ENCODE measurements around the gene SLC25A34. TPM values are rescaled to one million over a fixed set of nuclear protein-coding genes. Genes with fewer than 3 reads are reported as not detected.

The SLC25A34 gene
- polyA plus RNA-seq, 3 donors, result 0.08 to 2.7 (median 0.61) TPM

GRCh38 chr1:15788624-15789301, 52.7 kb downstream of the SLC25A34 start:
- H3K27ac Mint-ChIP-seq, result peak overlapping the region in 6 of 7 donors; percentile 30 to 85 (median 58)
- intact Hi-C loops (cut with micrococcal nuclease), result no loop called here
- H3K27me3 Mint-ChIP-seq (ENCODE audit: low read depth in 3 of 3), result peaks cover 1 to 14% (median 2%) of the 10 kb centered on the region in 3 donors
- Histone ChIP-seq H3K27me3 (ENCODE audit: control insufficient read depth in 2 of 2, insufficient read depth in 2 of 2, low read length in 2 of 2) (no peaks in the 10 kb centered on the region), H4K20me1 (ENCODE audit: insufficient read depth, low read length) (no peaks in the 10 kb centered on the region), H3K36me3 (replicated peaks in 1 of 2; ENCODE audit: control insufficient read depth in 1 of 2, insufficient read depth in 2 of 2, low read length in 2 of 2) (no peaks in the 10 kb centered on the region), H3K27ac (ENCODE audit: low read depth in 1 of 2, low read length in 2 of 2) (no peak overlapping the region), H2AFZ (ENCODE audit: insufficient read depth, low read depth, low read length, poor library complexity, severe bottlenecking) (peak overlapping the region; percentile 72), H3K79me2 (ENCODE audit: insufficient read depth, low read length) (no peaks in the 10 kb centered on the region), H3K9me3 (replicated peaks in 1 of 2; ENCODE audit: control insufficient read depth in 1 of 2, insufficient read depth in 1 of 2, low read length in 2 of 2) (no peaks in the 10 kb centered on the region), H3K4me2 (replicated peaks; ENCODE audit: extremely low read depth, low read length, poor library complexity, severe bottlenecking) (peak overlapping the region; percentile 49), H3K4me3 (replicated peaks in 1 of 3; ENCODE audit: low read depth in 2 of 3, low read length in 3 of 3) (peak overlapping the region in 1 of 3 experiments; percentile 19), H3K9ac (ENCODE audit: insufficient read depth, low read length, poor library complexity, severe bottlenecking) (no peak overlapping the region), H3K4me1 (ENCODE audit: control insufficient read depth in 1 of 2, insufficient read depth in 2 of 2, low read length in 2 of 2) (peaks cover 0 to 4% of the 10 kb centered on the region in 2 donors)
- peak; percentile 61 to 86 (median 67) for DNase-seq
- H3K9me3 Mint-ChIP-seq, result no peaks in the 10 kb centered on the region
- H3K36me3 Mint-ChIP-seq, result no peaks in the 10 kb centered on the region
- 48% methylated on average over 7 of the region's 13 CpGs for WGBS (ENCODE audit: insufficient coverage)
- H3K4me3 Mint-ChIP-seq, result peak overlapping the region; percentile 22 to 84
- no peak for TF ChIP-seq CTCF (IDR thresholded peaks at IDR 0.05)
- H3K4me1 Mint-ChIP-seq, result peaks cover 6% of the 10 kb centered on the region

Other genes starting within 250 kb of the SLC25A34 start
- 10 to 100 TPM; 15.1 to 21.5 (median 21.0) TPM for gene CASP9, start 212.0 kb upstream of the SLC25A34 start, polyA plus RNA-seq
- 1 to 10 TPM; 5.4 to 7.8 (median 6.3) TPM for gene DNAJC16, start 209.4 kb upstream of the SLC25A34 start, polyA plus RNA-seq
- gene AGMAT, start 151.2 kb upstream of the SLC25A34 start, polyA plus RNA-seq, result not detected
- 1 to 10 TPM; 2.5 to 5.4 (median 3.2) TPM for gene DDI2, start 118.8 kb upstream of the SLC25A34 start, polyA plus RNA-seq
- gene PLEKHM2, start 51.9 kb upstream of the SLC25A34 start, polyA plus RNA-seq, result 10 to 100 TPM in 1 of 3 donors, 1 to 10 TPM in 2; 4.0 to 79.3 (median 5.8) TPM
- not detected for gene TMEM82, start 6.2 kb downstream of the SLC25A34 start, polyA plus RNA-seq
- gene FBLIM1, start 22.5 kb downstream of the SLC25A34 start, polyA plus RNA-seq, result not detected
- gene UQCRHL, start 71.4 kb downstream of the SLC25A34 start, polyA plus RNA-seq, result 1 to 10 TPM; 1.0 to 1.3 (median 1.0) TPM
- gene SPEN, start 111.4 kb downstream of the SLC25A34 start, polyA plus RNA-seq, result 10 to 100 TPM in 1 of 3 donors, 1 to 10 TPM in 2; 3.1 to 30.9 (median 6.1) TPM
- 10 to 100 TPM in 1 of 3 donors, 1 to 10 TPM in 2; 2.8 to 93.3 (median 7.6) TPM for gene ZBTB17, start 239.8 kb downstream of the SLC25A34 start, polyA plus RNA-seq